Ishikawa (cell line): ENCODE data around the gene NFKB1.

Source experiments
- EP300 ChIP-seq: IDR thresholded peaks from 2 replicates; pipeline ENCODE4 v1.6.1; 2012; ENCODE audit warnings: borderline replicate concordance
- MAX ChIP-seq: IDR thresholded peaks from 2 replicates; pipeline ENCODE4 v1.6.1; 2012
- REST ChIP-seq: IDR thresholded peaks from 2 replicates; pipeline ENCODE4 v1.6.1; 2012; ENCODE audit warnings: low read depth, mild to moderate bottlenecking

GRCh38 chr4:102604222-102604940 is 103.2 kb downstream of the NFKB1 start:
- TF ChIP-seq REST (no peak), MAX (no peak), EP300 (no peak)
